ENCODE measurements around the gene SPDL1. TPM values are rescaled to one million over a fixed set of nuclear protein-coding genes. Genes with fewer than 3 reads are reported as not detected.

The SPDL1 gene
- total and polyA plus RNA-seq, 8 donors, result 4.8 to 140 (median 6.2) TPM

DNA sequence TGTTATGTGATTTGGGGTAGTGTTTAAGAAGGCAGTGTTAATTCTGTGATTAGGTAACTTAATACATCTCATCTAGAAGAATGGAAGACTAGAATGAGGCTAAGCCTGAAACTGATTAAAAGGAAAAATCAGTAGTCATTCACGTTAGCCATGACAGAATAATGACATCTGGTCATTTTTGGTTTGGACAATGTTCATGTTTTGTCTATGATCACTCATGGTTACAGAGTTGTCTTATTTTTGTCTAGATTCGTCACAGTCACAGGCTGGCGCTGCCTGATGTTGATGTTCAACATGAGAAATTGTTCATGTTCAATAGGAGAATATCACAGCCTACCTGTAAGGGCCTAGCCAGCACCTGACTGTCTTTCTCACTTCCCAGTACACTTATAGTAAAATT is 44.0 kb downstream of the SPDL1 start:
- H3K9me3 ChIP-seq, result no peaks in the 10 kb centered on the region
- H3K27ac ChIP-seq, result no peak overlapping the region
- H3K36me3 ChIP-seq, result no peaks in the 10 kb centered on the region
- no peaks in the 10 kb centered on the region for H3K4me1 ChIP-seq
- H3K27me3 ChIP-seq, result no peaks in the 10 kb centered on the region
- intact Hi-C loops (cut with DNase I; ENCODE audit: low total_unique reads), result no loop called here
- H3K4me3 ChIP-seq, result no peak overlapping the region
- no peak for DNase-seq
- TF ChIP-seq CTCF (IDR thresholded peaks at IDR 0.05) (no peak), EP300 (IDR thresholded peaks at IDR 0.05) (no peak), POLR2A (IDR thresholded peaks at IDR 0.05) (no peak), POLR2AphosphoS5 (IDR thresholded peaks at IDR 0.05) (no peak)
- 77 to 89% (median 77%) methylated on average over 3 of the region's 3 CpGs for WGBS, 5 donors

- no peaks in the 10 kb centered on the region for H3K4me1 ChIP-seq
- intact Hi-C loops (cut with DNase I; ENCODE audit: low total_unique reads), result no loop called here
- no peak for DNase-seq
- TF ChIP-seq POLR2AphosphoS5 (IDR thresholded peaks at IDR 0.05) (no peak), CTCF (IDR thresholded peaks at IDR 0.05) (no peak), POLR2A (IDR thresholded peaks at IDR 0.05) (no peak), EP300 (IDR thresholded peaks at IDR 0.05) (no peak)
- 70 to 86% (median 76%) methylated on average over 2 of the region's 2 CpGs for WGBS, 5 donors
- no peak overlapping the region for H3K27ac ChIP-seq
- no peaks in the 10 kb centered on the region for H3K9me3 ChIP-seq
- H3K27me3 ChIP-seq, result no peaks in the 10 kb centered on the region
- no peak overlapping the region for H3K4me3 ChIP-seq
- no peaks in the 10 kb centered on the region for H3K36me3 ChIP-seq
Observed at GRCh38 chr5:169628892-169629291, 45.3 kb downstream of the SPDL1 start.

GRCh38 chr5:169629847-169630548 is 46.4 kb downstream of the SPDL1 start:
- Histone ChIP-seq H3K27me3 (no peaks in the 10 kb centered on the region), H3K4me3 (no peak overlapping the region), H3K4me1 (no peaks in the 10 kb centered on the region), H3K36me3 (no peaks in the 10 kb centered on the region), H3K27ac (no peak overlapping the region), H3K9me3 (peaks cover 0 to 5% (median 0%) of the 10 kb centered on the region in 4 donors)
- intact Hi-C loops (cut with DNase I; ENCODE audit: low total_unique reads), result no loop called here
- DNase-seq, result no peak
- TF ChIP-seq POLR2A (IDR thresholded peaks at IDR 0.05) (no peak), EP300 (IDR thresholded peaks at IDR 0.05) (no peak), POLR2AphosphoS5 (IDR thresholded peaks at IDR 0.05) (no peak), CTCF (IDR thresholded peaks at IDR 0.05) (no peak)
- 68 to 78% (median 73%) methylated on average over 6 of the region's 6 CpGs for WGBS, 5 donors

DNA sequence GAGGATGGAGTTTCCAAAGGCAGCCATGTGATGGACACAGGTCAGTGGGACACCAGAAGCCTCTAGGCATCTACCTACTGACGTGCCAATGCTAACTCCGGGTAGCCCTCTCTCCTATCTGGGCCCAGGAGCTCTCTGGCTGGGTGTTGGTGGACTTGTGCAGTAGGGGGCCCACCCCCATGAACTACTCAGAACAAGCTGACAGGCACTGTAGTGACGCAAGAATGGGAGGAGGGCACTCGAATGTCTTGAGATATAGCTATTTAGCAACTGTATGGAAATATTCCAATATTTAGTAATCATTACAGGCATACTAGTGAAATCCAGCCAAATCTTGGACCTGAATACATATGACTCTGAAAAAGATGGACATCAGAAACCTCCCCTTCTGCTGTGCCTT is 47.8 kb downstream of the SPDL1 start:
- WGBS, 5 donors, result 72 to 89% (median 77%) methylated on average over 4 of the region's 4 CpGs
- intact Hi-C loops (cut with DNase I; ENCODE audit: low total_unique reads), result no loop called here

More for the DNA sequence above, 47.8 kb downstream of the SPDL1 start:
- TF ChIP-seq POLR2AphosphoS5 (IDR thresholded peaks at IDR 0.05) (no peak), EP300 (IDR thresholded peaks at IDR 0.05) (no peak), CTCF (IDR thresholded peaks at IDR 0.05) (no peak), POLR2A (IDR thresholded peaks at IDR 0.05) (no peak)
- H3K27me3 ChIP-seq, result peaks cover 0 to 6% (median 4%) of the 10 kb centered on the region in 3 donors
- H3K4me3 ChIP-seq, result no peak overlapping the region
- H3K9me3 ChIP-seq, result peaks cover 0 to 5% (median 0%) of the 10 kb centered on the region in 4 donors
- no peaks in the 10 kb centered on the region for H3K36me3 ChIP-seq
- H3K4me1 ChIP-seq, result peaks cover 0 to 2% (median 0%) of the 10 kb centered on the region in 4 donors
- no peak for DNase-seq
- H3K27ac ChIP-seq, result no peak overlapping the region

Measured in stomach (tissue), 9 donors.